HG03064 (cell line): ENCODE measurements around the gene MYOC.
"Not testable (repeated sequence)": the region's sequence is repeated elsewhere in the genome, so short reads cannot be mapped to it uniquely, and the experiment has no call there.

Experiments
- ATAC-seq: cut with Tn5 transposase; IDR thresholded peaks from one replicate; pipeline ENCODE4 v1.9.1; 2021; ENCODE audit warnings: low read depth; ENCODE audit not compliant: unreplicated experiment

Gene MYOC

DNA sequence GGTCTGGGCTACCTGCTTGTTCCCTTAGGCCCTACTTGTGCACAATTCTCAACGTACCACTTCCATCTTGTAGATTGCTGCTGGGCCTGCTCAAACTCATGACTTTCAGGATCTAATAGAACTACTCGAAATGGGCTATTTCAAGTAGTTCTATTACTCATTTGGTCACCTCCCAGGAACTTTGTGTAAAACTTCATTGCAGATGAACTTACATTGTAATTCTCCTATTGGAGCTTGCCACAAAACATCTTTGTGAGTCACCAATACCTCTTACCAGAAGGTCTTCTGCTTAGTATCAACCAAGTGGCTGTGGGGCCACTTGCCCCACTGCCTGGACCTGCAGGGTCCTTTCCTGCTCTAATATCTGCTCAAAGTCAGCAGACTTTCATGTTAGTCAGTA lies 41.2 kb downstream of the MYOC start:
- no peak for ATAC-seq

- ATAC-seq = no peak
These were observed 42.1 kb downstream of the MYOC start for GRCh38 chr1:171610385-171610784.

GRCh38 chr1:171606402-171606941 lies 46.0 kb downstream of the MYOC start:
- ATAC-seq = peak; percentile 54

GRCh38 chr1:171603042-171603441 lies 49.4 kb downstream of the MYOC start:
- not testable (repeated sequence) for ATAC-seq

GRCh38 chr1:171600862-171601261 lies 51.6 kb downstream of the MYOC start:
- ATAC-seq = no peak

GRCh38 chr1:171600310-171600709 lies 52.2 kb downstream of the MYOC start:
- peak; percentile 42 for ATAC-seq

DNA sequence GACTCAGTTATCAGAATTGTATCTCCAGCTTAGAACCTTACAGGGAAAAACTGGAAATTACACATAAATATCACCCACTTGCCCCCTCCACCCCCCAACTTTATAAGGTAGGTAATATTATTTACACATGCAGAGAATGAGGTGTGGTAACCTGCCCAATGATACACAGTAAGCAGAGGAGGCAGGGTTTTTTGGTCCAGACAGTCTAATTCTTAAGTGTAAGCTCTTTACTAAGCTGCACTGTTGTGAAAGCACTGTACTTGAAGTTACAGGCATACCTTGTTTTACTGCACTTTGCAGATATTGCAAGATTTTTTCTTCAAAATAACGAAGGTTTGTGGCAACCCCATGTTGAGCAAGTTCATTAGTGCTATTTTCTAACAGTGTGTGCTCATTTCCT lies 55.3 kb downstream of the MYOC start:
- no peak for ATAC-seq

DNA sequence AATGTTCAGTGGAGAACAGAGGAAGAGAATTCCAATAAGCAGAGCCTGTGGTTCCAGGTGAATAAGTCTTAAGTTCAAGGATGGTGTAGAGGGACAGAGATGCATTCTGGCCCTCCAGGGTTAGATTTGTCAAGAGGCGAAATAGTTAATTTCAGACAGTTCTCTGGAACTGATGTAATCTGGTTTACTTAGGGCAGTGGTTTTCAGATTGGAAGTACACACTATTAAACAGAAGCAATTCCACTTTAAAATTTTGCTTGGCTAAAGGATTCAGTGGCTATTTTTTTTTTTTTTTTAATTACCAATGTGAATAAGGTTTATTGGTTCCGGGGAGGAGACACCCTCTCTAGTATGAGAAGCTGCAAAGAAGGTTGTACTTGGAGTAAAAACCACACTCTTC lies 55.8 kb downstream of the MYOC start:
- no peak for ATAC-seq

DNA sequence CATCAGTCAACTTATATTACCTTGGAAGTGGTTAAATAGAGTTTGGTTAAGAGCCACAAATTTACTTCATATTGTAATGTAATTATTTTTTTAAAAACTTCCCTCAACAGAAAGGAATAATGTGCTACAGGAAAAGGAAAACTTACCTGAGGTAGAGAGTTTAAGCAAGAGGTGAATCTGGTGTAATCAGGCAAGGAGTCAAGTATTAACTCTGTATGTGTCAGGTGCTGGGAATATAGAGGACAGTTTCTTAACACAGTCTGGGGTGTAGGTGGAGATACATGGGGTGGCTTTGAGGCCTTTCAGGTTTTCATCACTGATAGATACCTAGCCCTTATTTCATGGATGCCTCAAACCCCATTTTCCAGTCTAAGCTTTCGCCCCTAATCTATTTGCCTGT lies 56.4 kb downstream of the MYOC start:
- ATAC-seq = no peak

GRCh38 chr1:171595324-171595723 lies 57.2 kb downstream of the MYOC start:
- no peak for ATAC-seq

DNA sequence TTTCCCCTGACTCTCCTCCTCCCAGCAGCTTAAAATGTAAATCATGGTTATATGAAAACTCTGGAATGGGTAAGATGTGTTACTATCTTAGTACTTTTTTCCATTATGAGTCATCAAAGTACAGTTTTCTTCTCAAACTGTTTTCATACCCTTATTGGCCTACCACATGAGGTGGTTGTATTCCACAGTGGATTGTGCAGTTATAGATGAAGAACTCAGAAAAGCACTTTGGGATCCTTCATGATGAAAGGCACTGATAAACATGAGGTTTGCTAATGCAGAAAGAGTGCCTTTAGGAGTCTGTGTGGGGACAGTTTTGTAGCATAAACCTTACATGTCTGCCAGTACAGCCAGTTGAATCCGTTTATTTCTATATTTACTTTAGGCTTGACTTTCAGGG lies 62.5 kb downstream of the MYOC start:
- no peak for ATAC-seq

DNA sequence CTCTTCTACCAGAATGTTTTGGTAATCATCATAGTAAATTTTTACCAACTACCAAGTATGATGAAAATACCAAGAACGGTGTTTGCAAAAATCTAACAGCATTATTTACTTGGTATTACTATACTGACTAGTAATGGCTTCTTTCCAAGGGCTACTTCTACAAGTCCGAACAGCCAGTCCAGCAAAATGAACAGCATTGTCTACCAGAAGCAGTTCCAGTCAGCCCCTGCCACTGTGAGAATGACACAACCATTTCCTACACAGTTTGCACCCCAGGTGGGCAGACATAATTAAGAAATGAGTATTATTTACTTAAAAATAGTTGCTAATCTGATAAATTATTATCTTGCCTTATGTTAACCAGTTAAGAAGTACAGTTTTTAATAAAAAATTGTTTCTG lies 64.3 kb downstream of the MYOC start:
- ATAC-seq = no peak

DNA sequence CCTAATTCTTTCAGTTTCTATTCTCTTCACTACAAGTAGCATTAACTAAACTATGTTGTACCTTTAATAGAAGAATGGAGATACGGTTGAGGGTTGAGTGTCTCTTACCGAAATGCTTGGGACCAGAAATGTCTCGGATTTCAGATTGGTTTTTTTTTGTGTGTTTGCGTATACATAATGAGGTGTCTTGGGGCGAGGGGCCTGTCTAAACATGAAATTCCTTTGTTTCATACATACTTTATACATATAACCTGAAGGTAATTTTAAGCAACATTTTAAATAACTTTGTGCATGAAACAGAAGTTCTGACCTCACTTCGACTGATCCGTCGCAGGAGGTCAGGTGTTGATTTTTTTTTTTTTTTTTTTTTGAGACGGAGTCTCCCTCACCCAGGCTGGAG lies 66.8 kb downstream of the MYOC start:
- no peak for ATAC-seq
